CD4-positive, CD25-positive, alpha-beta regulatory T cell (primary cell): ENCODE data around the gene POLDIP3. TPM values are rescaled to one million over a fixed set of nuclear protein-coding genes. Genes with fewer than 3 reads are reported as not detected.
A peak's percentile ranks its signal among the peaks of the same experiment; 100 is the strongest.
"Not testable (repeated sequence)": the region's sequence is repeated elsewhere in the genome, so short reads cannot be mapped to it uniquely, and the experiment has no call there.

ENCODE experiments used
- ATAC-seq, 2 donors: fragments of 150-1000 bp; cut with Tn5 transposase; one replicate each; pipeline ENCODE4 v1.10.0; 2021; ENCODE audit warnings: low read depth in 2 of 2, moderate number of reproducible peaks in 2 of 2, moderate library complexity in 1 of 2
- DNase-seq, 3 donors: peaks; one replicate each; pipeline versions ENCODE4 v3.0.0 to v3.0.0-alpha.2; 2012 to 2022; ENCODE audit warnings: mixed read lengths in 1 of 3
- H3K27ac ChIP-seq: one replicate; pipeline ENCODE4 v1.7.0; 2013; ENCODE audit warnings: mild to moderate bottlenecking, low read length; ENCODE audit not compliant: insufficient read depth, poor library complexity, severe bottlenecking
- H3K27me3 ChIP-seq: one replicate; pipeline ENCODE4 v1.7.0; 2013; ENCODE audit warnings: low read length; ENCODE audit not compliant: control insufficient read depth, insufficient read depth
- H3K36me3 ChIP-seq: one replicate; pipeline ENCODE4 v1.7.0; 2013; ENCODE audit warnings: mild to moderate bottlenecking, low read length, moderate library complexity; ENCODE audit not compliant: control insufficient read depth, insufficient read depth
- H3K4me1 ChIP-seq: 2 replicates; pipeline ENCODE4 v1.7.0; 2013; ENCODE audit warnings: mild to moderate bottlenecking, low read length; ENCODE audit not compliant: insufficient read depth, control insufficient read depth, poor library complexity, severe bottlenecking
- H3K4me3 ChIP-seq: one replicate; pipeline ENCODE4 v1.7.0; 2013; ENCODE audit warnings: low read depth, mild to moderate bottlenecking, low read length, moderate library complexity
- H3K9me3 ChIP-seq, 2 experiments: 1 replicate in 1 of 2; 2 replicates in 1 of 2; pipeline ENCODE4 v1.7.0; 2013; ENCODE audit warnings: low read length in 2 of 2, mild to moderate bottlenecking in 1 of 2, moderate library complexity in 1 of 2; ENCODE audit not compliant: control insufficient read depth in 2 of 2
- H3K27ac Mint-ChIP-seq, 3 donors: one replicate each; pipeline ENCODE4 v1.8.0; 2020 to 2022; ENCODE audit warnings: mild to moderate bottlenecking in 3 of 3, mixed read lengths in 3 of 3, moderate library complexity in 2 of 3
- H3K27me3 Mint-ChIP-seq: one replicate; pipeline ENCODE4 v1.8.0; 2022; ENCODE audit warnings: mild to moderate bottlenecking, mixed read lengths
- H3K36me3 Mint-ChIP-seq: one replicate; pipeline ENCODE4 v1.8.0; 2020; ENCODE audit warnings: mixed read lengths
- H3K4me1 Mint-ChIP-seq, 4 donors: one replicate each; pipeline ENCODE4 v1.8.0; 2020 to 2022; ENCODE audit warnings: mixed read lengths in 4 of 4, mild to moderate bottlenecking in 1 of 4
- H3K4me3 Mint-ChIP-seq, 4 donors: one replicate each; pipeline ENCODE4 v1.8.0; 2020 to 2022; ENCODE audit warnings: mild to moderate bottlenecking in 4 of 4, mixed read lengths in 4 of 4, moderate library complexity in 3 of 4
- H3K9me3 Mint-ChIP-seq, 7 donors: one replicate each; pipeline ENCODE4 v1.8.0; 2020 to 2022; ENCODE audit warnings: mixed read lengths in 7 of 7, mild to moderate bottlenecking in 3 of 7, moderate library complexity in 2 of 7
- polyA plus RNA-seq, 4 donors: library from polyadenylated mRNA; unstranded; fragments of 300-500 nt; fragmentation: Illumina TruSeq; gene quantifications; one replicate each; pipeline ENCODE4 v1.2.3, GENCODE V29; 2021
- total RNA-seq: library from RNA; stranded (reverse); gene quantifications from one replicate; pipeline ENCODE4 v1.2.3, GENCODE V29; 2022

POLDIP3 gene
- total and polyA plus RNA-seq, 5 donors from 2014 or later: 63.7 to 81.0 (median 73.0) TPM

GRCh38 chr22:42553475-42554361, 61.0 kb downstream of the POLDIP3 start, which contains the start of gene SERHL2:
SERHL2 (plus strand) TSS chr22:42553956; CDS start chr22:42554021, 65 bp downstream.
- Histone ChIP-seq H3K9me3 (no peaks in the 10 kb centered on the region), H3K4me3 (peak within 1 kb of the TSS; percentile 41), H3K27me3 (no peaks in the 10 kb centered on the region), H3K36me3 (no peaks in the 10 kb centered on the region), H3K27ac (peak within 1 kb of the TSS; percentile 5), H3K4me1 (peaks cover 14% of the 10 kb centered on the region)
- Mint-ChIP-seq H3K9me3 (no peaks in the 10 kb centered on the region), H3K4me1 (peaks cover 0 to 28% (median 12%) of the 10 kb centered on the region in 4 donors), H3K27ac (peak within 1 kb of the TSS; percentile 59 to 79 (median 60)), H3K4me3 (peak within 1 kb of the TSS; percentile 83 to 91 (median 87)), H3K36me3 (no peaks in the 10 kb centered on the region), H3K27me3 (no peaks in the 10 kb centered on the region)
- DNase-seq (peak; percentile 77 to 86 (median 84)), ATAC-seq (peak; percentile 90 to 92)

GRCh38 chr22:42552294-42552647, 62.4 kb downstream of the POLDIP3 start:
- ATAC-seq: not testable (repeated sequence)
- peak overlapping the region; percentile 57 for H3K4me3 ChIP-seq

GRCh38 chr22:42549331-42550060, 65.2 kb downstream of the POLDIP3 start:
- H3K4me1 Mint-ChIP-seq: peaks cover 0 to 28% (median 12%) of the 10 kb centered on the region in 4 donors
- peak overlapping the region in 1 of 3 donors; percentile 70 for H3K27ac Mint-ChIP-seq
- H3K9me3 ChIP-seq: no peaks in the 10 kb centered on the region

More at GRCh38 chr22:42552294-42552647, 62.4 kb downstream of the POLDIP3 start:
- H3K27me3 Mint-ChIP-seq, H3K27me3 ChIP-seq, H3K36me3 ChIP-seq, H3K9me3 ChIP-seq, H3K36me3 Mint-ChIP-seq, DNase-seq, H3K9me3 Mint-ChIP-seq: not testable (repeated sequence)
- Histone ChIP-seq H3K27ac (peak overlapping the region; percentile 23), H3K4me1 (peaks cover 14% of the 10 kb centered on the region)
- peak overlapping the region; percentile 81 to 94 (median 88) for H3K4me3 Mint-ChIP-seq
- peaks cover 0 to 28% (median 12%) of the 10 kb centered on the region in 4 donors for H3K4me1 Mint-ChIP-seq
- H3K27ac Mint-ChIP-seq: peak overlapping the region in 2 of 3 donors; percentile 36 to 92

DNA sequence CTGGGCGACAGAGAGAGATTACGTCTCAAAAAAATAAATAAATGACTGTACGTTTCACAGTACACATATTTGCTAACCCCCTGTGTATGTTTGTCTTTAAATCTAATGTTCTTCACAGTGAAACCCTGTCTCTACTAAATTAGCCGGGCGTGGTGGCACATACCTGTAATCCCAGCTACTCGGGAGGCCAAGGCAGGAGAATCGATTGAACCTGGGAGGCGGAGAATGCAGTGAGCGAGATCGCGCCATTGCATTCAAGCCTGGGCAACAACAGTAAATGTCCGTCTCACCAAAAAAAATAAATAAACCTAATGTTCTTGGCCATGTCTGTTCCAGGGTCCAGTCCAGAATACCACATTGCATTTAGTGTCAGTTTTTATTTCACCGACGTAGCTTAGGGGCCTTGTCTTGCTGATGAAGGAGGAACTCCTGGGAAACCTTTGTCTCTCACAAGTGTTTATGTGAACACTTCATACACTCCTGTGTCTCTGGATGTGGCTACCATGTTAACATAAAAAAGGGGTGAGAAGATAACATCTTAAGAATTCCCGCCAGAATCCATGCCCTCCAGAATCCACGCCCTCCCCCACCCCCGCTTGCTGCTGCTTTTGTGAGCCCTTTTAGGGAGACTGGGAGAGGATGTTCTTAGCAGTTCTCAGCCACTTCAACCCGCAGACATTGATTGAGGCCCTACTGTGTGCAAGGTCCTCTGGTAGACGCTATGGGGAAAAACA, 65.9 kb downstream of the POLDIP3 start:
- H3K27ac ChIP-seq: no peak overlapping the region
- Mint-ChIP-seq H3K27me3 (no peaks in the 10 kb centered on the region), H3K9me3 (no peaks in the 10 kb centered on the region), H3K4me1 (peaks cover 0 to 24% (median 12%) of the 10 kb centered on the region in 4 donors), H3K36me3 (no peaks in the 10 kb centered on the region), H3K4me3 (peak overlapping the region in 3 of 4 donors; percentile 4 to 32 (median 16)), H3K27ac (no peak overlapping the region)
- H3K4me3 ChIP-seq: no peak overlapping the region
- no peaks in the 10 kb centered on the region for H3K27me3 ChIP-seq
- no peaks in the 10 kb centered on the region for H3K9me3 ChIP-seq
- DNase-seq (no peak), ATAC-seq (no peak)
- H3K4me1 ChIP-seq: peaks cover 7% of the 10 kb centered on the region
- no peaks in the 10 kb centered on the region for H3K36me3 ChIP-seq

More at GRCh38 chr22:42549331-42550060, 65.2 kb downstream of the POLDIP3 start:
- Mint-ChIP-seq H3K27me3 (no peaks in the 10 kb centered on the region), H3K9me3 (no peaks in the 10 kb centered on the region), H3K36me3 (no peaks in the 10 kb centered on the region), H3K4me3 (peak overlapping the region in 3 of 4 donors; percentile 4 to 92 (median 16))
- no peak overlapping the region for H3K27ac ChIP-seq
- H3K27me3 ChIP-seq: no peaks in the 10 kb centered on the region
- H3K36me3 ChIP-seq: no peaks in the 10 kb centered on the region
- ATAC-seq (no peak), DNase-seq (no peak)
- no peak overlapping the region for H3K4me3 ChIP-seq
- peaks cover 14% of the 10 kb centered on the region for H3K4me1 ChIP-seq

DNA sequence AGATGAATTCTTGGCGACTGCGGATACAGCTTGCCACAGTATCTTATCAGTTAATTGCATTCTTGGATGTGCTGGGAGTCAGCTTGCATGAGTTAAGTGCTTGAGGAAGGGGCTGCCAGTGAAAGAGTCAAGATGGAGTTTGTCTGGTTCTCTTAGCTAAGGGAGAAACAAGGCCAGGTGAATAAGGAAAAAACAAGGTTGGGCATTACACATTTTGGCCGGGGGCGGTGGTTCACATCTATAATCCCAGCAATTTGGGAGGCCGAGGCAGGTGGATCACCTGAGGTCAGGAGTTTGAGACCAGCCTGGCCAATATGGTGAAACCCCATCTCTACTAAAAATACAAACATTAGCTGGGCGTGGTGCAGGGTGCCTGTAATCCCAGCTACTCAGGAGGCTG, 66.6 kb downstream of the POLDIP3 start:
- not testable (repeated sequence) for ATAC-seq, DNase-seq, H3K36me3 Mint-ChIP-seq, H3K36me3 ChIP-seq, H3K27me3 ChIP-seq, H3K27me3 Mint-ChIP-seq, H3K27ac ChIP-seq, H3K4me1 ChIP-seq, H3K9me3 ChIP-seq, H3K27ac Mint-ChIP-seq, H3K4me3 Mint-ChIP-seq, H3K9me3 Mint-ChIP-seq, H3K4me3 ChIP-seq
- peaks cover 0 to 24% (median 10%) of the 10 kb centered on the region in 4 donors for H3K4me1 Mint-ChIP-seq

DNA sequence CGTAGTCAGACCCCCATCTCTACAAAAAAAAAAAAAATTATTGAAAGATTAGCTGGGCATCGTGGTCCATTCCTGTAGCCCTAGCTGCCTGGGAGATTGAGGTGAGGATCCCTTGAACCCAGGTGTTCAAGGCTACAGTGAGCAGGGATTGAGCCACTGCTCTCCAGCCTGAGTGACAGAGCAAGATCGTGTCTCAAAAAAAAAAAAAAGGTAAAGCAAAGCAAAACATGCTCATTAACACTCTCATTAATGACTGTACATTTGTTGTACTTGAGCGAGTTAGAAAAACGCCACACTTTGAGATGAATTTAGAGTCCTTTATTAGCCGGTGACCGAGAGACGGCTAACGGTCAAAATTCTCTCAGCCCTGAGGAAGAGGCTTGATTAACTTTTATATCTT, 67.1 kb downstream of the POLDIP3 start:
- H3K4me1 Mint-ChIP-seq: peaks cover 0 to 18% (median 8%) of the 10 kb centered on the region in 4 donors
- H3K27me3 ChIP-seq: no peaks in the 10 kb centered on the region
- no peaks in the 10 kb centered on the region for H3K36me3 ChIP-seq
- no peak overlapping the region for H3K4me3 ChIP-seq
- H3K9me3 ChIP-seq: no peaks in the 10 kb centered on the region
- H3K27me3 Mint-ChIP-seq: no peaks in the 10 kb centered on the region
- H3K36me3 Mint-ChIP-seq: no peaks in the 10 kb centered on the region
- peak overlapping the region in 1 of 3 donors; percentile 14 for H3K27ac Mint-ChIP-seq
- H3K4me1 ChIP-seq: no peaks in the 10 kb centered on the region
- no peaks in the 10 kb centered on the region for H3K9me3 Mint-ChIP-seq
- no peak overlapping the region for H3K4me3 Mint-ChIP-seq
- DNase-seq (no peak), ATAC-seq (no peak)
- no peak overlapping the region for H3K27ac ChIP-seq

DNA sequence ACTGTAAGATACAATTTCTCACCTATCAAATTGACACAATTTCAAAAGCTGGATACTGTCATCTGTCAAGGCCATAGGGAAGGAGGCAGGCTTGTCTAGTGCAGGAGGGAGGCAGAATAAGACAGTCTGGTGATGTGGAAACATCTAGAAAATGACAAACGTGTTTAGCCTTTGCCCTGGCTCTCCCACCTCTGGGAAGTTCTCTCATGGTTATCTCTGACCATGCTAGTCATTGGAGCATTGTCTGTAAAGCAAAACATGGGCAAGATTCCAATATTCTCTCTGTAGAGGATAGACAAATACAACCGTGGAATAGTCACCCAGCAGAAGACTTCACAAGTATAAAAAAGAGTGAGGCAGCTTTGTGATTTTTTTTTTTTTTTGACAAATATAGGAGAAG, 70.0 kb downstream of the POLDIP3 start:
- Mint-ChIP-seq H3K27me3 (no peaks in the 10 kb centered on the region), H3K4me3 (no peak overlapping the region), H3K9me3 (no peaks in the 10 kb centered on the region), H3K27ac (no peak overlapping the region), H3K36me3 (no peaks in the 10 kb centered on the region), H3K4me1 (peaks cover 0 to 5% (median 0%) of the 10 kb centered on the region in 4 donors)
- H3K4me1 ChIP-seq: no peaks in the 10 kb centered on the region
- H3K27ac ChIP-seq: no peak overlapping the region
- no peaks in the 10 kb centered on the region for H3K36me3 ChIP-seq
- no peak for DNase-seq
- H3K9me3 ChIP-seq: no peaks in the 10 kb centered on the region
- ATAC-seq: no peak
- H3K27me3 ChIP-seq: no peaks in the 10 kb centered on the region
- H3K4me3 ChIP-seq: no peak overlapping the region
